ENCODE measurements around the gene CCIN.

- TF ChIP-seq SUZ12 (IDR thresholded peaks at IDR 0.05; ENCODE audit: extremely low read depth, insufficient read depth, insufficient read length), result no peak
- TF ChIP-seq ZNF274 (IDR thresholded peaks at IDR 0.05; ENCODE audit: low read depth, low read length), result no peak
These were observed 38.4 kb downstream of the CCIN start for GRCh38 chr9:36207546-36208012.
